HEK293 (cell line): Measurements from ENCODE around the gene LILRA6.

Source experiments
- PRDM1 ChIP-seq: fragments of 450-650 bp; formaldehyde crosslinking; IDR thresholded peaks from 2 replicates; pipeline ENCODE4; 2016; ENCODE audit warnings: missing biosample characterization, missing genetic modification characterization
- ZBTB7A ChIP-seq: fragments of 450-650 bp; formaldehyde crosslinking; IDR thresholded peaks from 2 replicates; pipeline ENCODE4 v1.5.1; 2016; ENCODE audit warnings: low read depth, missing biosample characterization, missing genetic modification characterization
- ZNF214 ChIP-seq: fragments of 450-650 bp; formaldehyde crosslinking; IDR thresholded peaks from 2 replicates; pipeline ENCODE4 v1.5.1; 2017; ENCODE audit warnings: missing biosample characterization, mild to moderate bottlenecking, missing genetic modification characterization, borderline replicate concordance
- TF ChIP-seq, protein P1 (sequence below): fragments of 450-650 bp; formaldehyde crosslinking; IDR thresholded peaks from 2 replicates; pipeline ENCODE4 v1.5.1; 2016; ENCODE audit warnings: missing biosample characterization, missing genetic modification characterization
- TF ChIP-seq, protein P2 (sequence below): fragments of 450-650 bp; formaldehyde crosslinking; IDR thresholded peaks from 2 replicates; pipeline ENCODE4 v1.5.1; 2016; ENCODE audit warnings: missing biosample characterization, missing genetic modification characterization

- TF ChIP-seq, protein P1, sequence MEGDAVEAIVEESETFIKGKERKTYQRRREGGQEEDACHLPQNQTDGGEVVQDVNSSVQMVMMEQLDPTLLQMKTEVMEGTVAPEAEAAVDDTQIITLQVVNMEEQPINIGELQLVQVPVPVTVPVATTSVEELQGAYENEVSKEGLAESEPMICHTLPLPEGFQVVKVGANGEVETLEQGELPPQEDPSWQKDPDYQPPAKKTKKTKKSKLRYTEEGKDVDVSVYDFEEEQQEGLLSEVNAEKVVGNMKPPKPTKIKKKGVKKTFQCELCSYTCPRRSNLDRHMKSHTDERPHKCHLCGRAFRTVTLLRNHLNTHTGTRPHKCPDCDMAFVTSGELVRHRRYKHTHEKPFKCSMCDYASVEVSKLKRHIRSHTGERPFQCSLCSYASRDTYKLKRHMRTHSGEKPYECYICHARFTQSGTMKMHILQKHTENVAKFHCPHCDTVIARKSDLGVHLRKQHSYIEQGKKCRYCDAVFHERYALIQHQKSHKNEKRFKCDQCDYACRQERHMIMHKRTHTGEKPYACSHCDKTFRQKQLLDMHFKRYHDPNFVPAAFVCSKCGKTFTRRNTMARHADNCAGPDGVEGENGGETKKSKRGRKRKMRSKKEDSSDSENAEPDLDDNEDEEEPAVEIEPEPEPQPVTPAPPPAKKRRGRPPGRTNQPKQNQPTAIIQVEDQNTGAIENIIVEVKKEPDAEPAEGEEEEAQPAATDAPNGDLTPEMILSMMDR (tag by site-specific recombination), result no peak
- no peak for TF ChIP-seq ZNF214 (tag by site-specific recombination)
- TF ChIP-seq, protein P2, sequence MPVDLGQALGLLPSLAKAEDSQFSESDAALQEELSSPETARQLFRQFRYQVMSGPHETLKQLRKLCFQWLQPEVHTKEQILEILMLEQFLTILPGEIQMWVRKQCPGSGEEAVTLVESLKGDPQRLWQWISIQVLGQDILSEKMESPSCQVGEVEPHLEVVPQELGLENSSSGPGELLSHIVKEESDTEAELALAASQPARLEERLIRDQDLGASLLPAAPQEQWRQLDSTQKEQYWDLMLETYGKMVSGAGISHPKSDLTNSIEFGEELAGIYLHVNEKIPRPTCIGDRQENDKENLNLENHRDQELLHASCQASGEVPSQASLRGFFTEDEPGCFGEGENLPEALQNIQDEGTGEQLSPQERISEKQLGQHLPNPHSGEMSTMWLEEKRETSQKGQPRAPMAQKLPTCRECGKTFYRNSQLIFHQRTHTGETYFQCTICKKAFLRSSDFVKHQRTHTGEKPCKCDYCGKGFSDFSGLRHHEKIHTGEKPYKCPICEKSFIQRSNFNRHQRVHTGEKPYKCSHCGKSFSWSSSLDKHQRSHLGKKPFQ (tag by site-specific recombination), result no peak
- no peak for TF ChIP-seq ZBTB7A
- TF ChIP-seq PRDM1 (tag by site-specific recombination), result no peak
These were observed 26.3 kb upstream of the LILRA6 start for GRCh38 chr19:54268936-54269335.
